Stimulated activated CD4-positive, alpha-beta T cell treated with anti-CD3 and anti-CD28 coated beads, Interleukin-12 subunit alpha, Interleukin-12 subunit beta, amount 100 ng/mL, for 48 hours (primary cell): ENCODE measurements around the gene TTLL1.

Experiments used
- DNase-seq, 3 donors: peaks; one replicate each; pipeline ENCODE4 v3.0.0-alpha.2; 2020; ENCODE audit warnings: low read depth in 2 of 3, low spot score in 1 of 3

TTLL1 gene

DNA sequence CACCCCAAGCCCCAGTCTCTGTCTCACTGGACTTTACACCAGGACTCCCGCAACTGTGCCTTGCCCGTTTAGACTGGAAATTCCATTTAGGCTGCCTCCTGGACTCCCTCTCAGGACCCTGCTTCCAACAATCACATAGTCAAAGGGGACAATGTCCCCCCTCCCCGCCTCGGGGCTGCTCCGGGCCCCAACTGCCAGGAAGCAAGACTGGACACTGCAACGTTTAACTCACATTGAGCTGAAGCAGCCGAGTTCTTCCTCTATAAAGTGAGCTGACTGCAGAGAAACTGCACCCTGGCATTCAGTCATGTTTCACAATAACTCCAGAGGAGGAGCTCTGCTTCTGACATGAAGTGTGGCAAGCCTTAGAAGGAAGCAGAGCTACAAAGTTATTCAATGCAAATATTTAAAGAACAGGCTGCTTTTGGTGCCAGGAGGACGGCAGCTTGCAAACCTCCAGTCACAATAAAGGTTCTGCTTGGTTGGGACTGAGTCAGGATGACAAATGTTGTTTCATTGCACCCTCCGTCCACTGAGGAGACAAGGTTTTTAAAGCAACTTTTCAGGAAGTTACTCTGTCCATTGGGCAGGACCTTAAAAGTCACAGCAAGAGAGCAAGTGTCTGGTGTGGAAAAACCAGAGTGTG is 94.2 kb downstream of the TTLL1 start:
- no peak for DNase-seq

DNA sequence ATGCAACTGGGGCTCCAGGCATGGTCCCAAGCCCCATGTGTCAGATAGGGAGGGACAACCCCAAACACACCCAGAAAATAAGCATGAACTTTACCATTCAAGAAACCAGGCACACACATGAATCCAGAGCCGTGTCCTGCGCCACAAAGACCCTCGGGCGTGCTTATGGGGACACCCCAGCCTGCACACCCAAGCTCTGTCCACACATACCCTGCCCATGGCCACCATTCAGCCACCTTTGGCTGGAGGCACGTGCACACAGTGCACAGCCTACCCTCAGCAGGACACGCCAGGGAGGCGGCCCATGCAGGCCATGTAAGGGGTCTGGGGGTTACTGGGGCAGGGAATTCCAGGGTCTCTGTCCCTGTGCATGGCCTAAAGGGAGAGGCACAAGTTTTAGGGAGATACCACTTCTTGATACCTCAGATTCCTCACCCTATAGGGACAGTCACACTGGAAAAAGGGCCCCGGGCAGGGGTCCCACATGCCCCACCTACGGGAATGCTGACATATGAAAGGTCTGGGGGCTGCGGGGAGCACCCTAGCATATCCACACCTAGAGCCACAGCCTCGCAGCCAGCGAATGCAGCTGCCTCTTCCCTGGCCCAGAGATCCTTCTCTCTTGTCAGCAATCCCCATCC is 94.8 kb downstream of the TTLL1 start:
- DNase-seq: no peak

DNA sequence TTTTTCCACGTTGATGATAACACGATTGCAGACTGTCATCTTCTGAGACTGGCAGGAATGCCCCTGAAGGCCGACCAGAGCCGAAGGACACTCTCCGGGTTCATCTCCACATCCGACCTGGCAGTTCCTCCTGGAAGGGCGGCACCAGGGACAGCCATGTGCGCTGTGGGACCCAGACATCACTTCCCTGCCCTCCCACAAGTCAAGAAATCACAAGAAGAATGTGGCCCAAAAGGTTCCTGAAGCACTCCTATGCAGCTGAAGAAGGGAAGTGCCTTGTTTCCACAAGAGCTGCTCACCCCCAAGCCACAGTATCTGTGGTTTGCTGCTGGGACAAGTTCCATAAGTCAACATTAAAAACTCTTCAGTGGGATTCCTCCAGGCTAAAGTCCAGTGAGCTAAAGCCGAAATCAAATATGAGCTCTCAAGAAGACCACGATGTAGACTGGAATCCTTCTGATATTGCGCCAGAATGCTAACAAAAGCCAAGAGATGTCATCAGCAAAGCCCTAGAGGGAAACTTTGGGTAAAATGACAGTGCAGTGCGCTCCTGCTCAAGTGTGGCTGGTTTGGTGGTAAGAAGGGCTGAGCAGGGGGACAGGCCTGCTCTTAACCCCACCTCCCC is 95.4 kb downstream of the TTLL1 start:
- DNase-seq: no peak

DNA sequence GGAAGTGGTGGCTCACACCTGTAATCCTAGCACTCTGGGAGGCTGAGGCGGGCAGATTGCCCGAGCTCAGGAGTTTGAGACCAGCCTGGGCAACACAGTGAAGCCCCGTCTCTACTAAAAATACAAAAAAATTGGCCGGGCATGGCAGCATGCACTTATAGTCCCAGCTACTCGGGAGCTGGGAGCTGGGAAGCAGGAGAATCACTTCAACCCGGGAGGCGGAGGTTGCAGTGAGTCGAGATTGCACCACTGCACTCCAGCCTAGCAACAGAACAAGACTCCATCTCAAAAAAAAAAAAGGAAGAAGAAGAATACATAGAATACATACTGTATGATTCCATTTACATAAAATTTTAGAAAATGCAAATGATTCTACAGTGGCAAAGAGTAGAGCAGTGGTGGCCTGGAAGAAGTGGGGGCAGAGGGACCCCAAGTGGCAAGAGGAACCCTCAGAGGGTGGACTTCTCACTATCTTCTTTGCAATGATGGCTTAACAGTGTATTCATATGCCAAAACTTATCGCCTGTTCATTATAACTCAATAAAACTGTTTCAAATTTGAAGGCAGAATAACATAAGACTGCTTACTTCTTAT is 96.2 kb downstream of the TTLL1 start:
- DNase-seq: no peak

DNA sequence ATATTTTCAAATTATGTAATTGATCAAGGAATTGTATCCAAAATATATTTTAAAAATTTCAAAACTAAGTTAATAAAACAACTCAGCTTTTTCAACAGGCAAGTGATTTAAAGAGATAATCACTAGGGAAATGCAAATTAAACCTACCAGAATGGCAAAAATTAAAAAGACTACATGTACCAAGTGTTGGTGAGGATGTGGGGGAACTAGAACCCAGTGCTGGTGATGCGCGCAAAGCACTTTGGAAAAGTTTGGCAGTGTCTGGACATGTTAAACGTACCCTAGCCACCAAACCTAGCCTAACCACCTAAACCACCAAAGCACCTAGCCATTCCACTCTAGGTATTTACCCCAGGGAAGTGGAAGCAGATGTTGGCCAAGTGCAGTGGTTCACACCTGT is 97.1 kb downstream of the TTLL1 start:
- DNase-seq: no peak

DNA sequence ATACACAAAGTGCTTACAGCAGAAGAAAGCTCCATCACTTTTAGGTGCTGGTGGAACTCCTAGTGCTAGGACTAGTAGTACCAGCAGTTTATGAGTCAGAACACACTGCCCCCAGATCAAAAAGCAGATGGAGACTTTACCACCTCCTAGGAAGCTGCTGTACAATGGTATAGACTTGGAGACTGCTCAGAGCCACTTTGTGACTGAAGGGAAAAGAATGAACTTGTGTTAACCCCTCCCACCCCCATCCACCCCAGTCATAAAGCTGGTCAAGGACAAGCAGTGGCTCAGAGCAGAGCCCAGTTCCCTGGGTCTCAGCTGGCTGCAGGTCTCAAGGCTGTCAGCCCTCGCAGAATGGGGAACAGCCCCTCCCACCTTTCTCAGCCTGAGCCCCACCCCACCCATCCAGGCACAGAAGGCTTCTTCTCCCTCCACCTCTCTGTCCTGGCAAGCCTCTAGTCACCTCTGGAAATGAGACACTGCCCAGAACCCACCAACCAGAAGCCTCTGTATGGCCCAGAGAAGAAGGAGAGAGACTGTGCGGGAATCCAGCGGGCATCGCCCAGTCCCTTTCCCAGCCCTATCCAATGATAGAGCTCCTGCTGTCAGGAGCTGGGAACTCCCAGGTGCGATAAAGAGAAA is 98.1 kb downstream of the TTLL1 start:
- DNase-seq: no peak

DNA sequence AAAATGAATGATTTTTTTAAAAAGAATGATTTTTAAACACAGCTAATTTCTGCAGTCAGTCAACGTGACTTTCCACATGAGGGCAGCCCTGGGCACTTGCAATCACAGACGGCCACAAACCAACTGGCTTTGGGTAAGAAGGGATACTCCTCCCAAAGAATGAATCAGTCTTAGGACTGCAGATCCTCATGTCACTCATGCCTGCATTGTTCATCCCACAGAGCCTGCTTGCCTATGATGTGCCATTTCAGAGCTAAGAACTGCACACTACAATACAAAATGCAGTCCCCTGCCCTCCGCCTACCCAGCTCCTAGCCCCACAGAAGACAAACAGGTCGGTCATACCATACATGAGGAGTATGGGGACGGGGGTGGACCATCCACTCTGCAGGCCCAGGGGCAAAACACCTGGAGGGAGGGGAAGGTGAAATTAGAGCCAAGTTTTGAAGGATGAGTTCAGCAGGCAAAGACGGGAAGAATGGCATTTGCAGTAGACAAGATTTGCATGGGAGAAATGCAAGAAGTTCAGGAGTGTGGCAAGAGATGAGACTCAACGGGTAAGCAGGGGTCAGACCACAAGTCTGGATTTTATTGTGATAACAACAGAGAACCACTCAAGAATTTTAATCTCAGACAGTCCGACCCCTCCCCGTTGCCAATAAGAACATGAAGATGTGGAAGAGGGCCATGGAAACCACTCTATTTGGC is 98.9 kb downstream of the TTLL1 start:
- no peak for DNase-seq
